ENCODE measurements around the gene AQP3. TPM values are rescaled to one million over a fixed set of nuclear protein-coding genes. Genes with fewer than 3 reads are reported as not detected.
"Not testable (repeated sequence)": the region's sequence is repeated elsewhere in the genome, so short reads cannot be mapped to it uniquely, and the experiment has no call there.

AQP3 gene
- polyA plus RNA-seq, 1 experiment, result 10.6 TPM

DNA sequence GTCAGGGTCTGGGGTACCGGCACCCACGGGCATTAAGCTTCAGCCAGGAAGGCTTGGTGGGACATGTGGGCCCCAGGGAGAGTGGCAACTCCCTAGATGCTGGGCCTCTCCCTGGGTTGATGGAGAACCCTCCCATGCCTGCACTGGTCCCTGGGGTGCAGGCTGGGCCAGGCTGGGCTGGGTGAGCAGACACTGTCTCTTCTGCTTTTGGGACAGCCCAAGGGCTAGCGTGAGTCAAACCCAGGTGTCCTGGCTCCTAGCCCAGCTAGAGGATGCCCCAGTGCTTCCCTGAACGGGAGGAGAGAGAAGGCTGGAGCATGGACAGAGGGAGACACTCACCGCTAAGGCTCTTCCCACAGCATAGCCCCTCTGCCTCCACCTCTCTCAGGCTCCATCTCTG, 39.3 kb downstream of the AQP3 start:
- CTCF ChIA-PET, result interaction anchor here (0.5 kb wide), 1 partner anchor 19 kb away, joined by 3 read pairs; no protein-coding TSS in a partner anchor
- no peak overlapping the region for H3K27ac ChIP-seq (ENCODE audit: low read depth, low read length)

DNA sequence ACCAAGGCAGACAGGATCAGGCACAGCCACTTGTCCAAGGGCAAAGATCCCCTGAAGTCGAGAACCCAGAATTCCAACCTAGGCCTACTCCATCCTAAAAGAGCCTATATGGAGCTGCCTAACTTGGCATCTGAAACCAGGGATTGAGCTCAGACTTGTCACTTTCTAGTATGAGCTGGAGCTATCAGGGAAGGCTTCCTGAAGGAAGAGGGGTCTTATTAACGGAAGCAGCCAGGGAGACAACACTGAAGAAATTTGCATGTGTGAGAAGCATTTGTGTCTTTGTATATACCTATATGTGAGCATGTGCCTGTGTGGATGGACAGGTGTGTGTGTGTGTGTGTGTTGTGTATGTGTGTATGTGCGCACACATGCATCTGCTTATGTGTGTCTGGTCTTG, 40.3 kb downstream of the AQP3 start:
- Histone ChIP-seq H3K4me3 (ENCODE audit: low read depth, low read length) (no peak overlapping the region), H3K27ac (ENCODE audit: low read depth, low read length) (no peak overlapping the region), H3K27me3 (ENCODE audit: control insufficient read depth, insufficient read depth, low read length) (peaks cover 3% of the 10 kb centered on the region), H3K9me3 (ENCODE audit: control insufficient read depth, insufficient read depth, low read length) (no peaks in the 10 kb centered on the region)
- TF ChIP-seq, protein P1, sequence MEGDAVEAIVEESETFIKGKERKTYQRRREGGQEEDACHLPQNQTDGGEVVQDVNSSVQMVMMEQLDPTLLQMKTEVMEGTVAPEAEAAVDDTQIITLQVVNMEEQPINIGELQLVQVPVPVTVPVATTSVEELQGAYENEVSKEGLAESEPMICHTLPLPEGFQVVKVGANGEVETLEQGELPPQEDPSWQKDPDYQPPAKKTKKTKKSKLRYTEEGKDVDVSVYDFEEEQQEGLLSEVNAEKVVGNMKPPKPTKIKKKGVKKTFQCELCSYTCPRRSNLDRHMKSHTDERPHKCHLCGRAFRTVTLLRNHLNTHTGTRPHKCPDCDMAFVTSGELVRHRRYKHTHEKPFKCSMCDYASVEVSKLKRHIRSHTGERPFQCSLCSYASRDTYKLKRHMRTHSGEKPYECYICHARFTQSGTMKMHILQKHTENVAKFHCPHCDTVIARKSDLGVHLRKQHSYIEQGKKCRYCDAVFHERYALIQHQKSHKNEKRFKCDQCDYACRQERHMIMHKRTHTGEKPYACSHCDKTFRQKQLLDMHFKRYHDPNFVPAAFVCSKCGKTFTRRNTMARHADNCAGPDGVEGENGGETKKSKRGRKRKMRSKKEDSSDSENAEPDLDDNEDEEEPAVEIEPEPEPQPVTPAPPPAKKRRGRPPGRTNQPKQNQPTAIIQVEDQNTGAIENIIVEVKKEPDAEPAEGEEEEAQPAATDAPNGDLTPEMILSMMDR (IDR thresholded peaks at IDR 0.05; ENCODE audit: low read depth, low read length), result no peak
- ChIA-PET CTCF (interaction anchor here (0.6 to 1.0 kb wide), 2 partner anchors 9 to 46 kb away, joined by 3 read pairs; no protein-coding TSS in a partner anchor), POLR2A (no interaction called here)
- no peak for DNase-seq (ENCODE audit: low read depth, low spot score)

More for the DNA sequence above, 39.3 kb downstream of the AQP3 start:
- no peak for DNase-seq (ENCODE audit: low read depth, low spot score)
- POLR2A ChIA-PET, result no interaction called here
- no peak overlapping the region for H3K4me3 ChIP-seq (ENCODE audit: low read depth, low read length)
- TF ChIP-seq, protein P1 (IDR thresholded peaks at IDR 0.05; ENCODE audit: low read depth, low read length), result no peak
- peaks cover 3% of the 10 kb centered on the region for H3K27me3 ChIP-seq (ENCODE audit: control insufficient read depth, insufficient read depth, low read length)
- no peaks in the 10 kb centered on the region for H3K9me3 ChIP-seq (ENCODE audit: control insufficient read depth, insufficient read depth, low read length)

DNA sequence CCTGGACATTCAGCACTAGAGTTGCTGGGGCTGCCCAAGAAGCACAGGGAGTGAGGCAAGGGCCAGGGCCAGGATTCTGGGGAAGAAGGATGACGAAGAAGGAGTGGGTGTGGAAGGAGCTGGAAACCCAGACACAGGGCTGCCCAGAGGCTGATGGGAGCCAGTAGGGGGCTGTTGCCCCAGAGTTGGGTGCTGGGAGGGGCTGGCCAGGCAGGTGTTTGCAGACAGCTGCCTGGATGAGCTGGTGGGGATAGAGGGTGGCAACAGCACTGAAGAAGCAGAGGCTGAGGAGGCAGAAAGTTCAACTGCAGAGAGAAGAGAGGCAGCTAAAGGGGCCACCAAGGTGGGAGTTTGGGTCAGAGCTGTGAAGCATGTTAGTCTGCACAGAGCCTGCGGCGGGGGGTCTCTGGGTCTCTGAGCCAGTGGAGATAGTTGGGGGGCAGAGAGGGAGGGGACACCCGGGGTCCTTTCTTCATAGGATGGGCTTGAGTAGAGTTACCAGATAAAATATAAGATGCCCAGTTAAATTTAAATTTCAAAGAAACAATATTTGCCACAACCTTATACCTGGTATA, 42.5 kb downstream of the AQP3 start:
- no peak for DNase-seq (ENCODE audit: low read depth, low spot score)
- Histone ChIP-seq H3K9me3 (ENCODE audit: control insufficient read depth, insufficient read depth, low read length) (no peaks in the 10 kb centered on the region), H3K27ac (ENCODE audit: low read depth, low read length) (no peak overlapping the region), H3K4me3 (ENCODE audit: low read depth, low read length) (no peak overlapping the region), H3K27me3 (ENCODE audit: control insufficient read depth, insufficient read depth, low read length) (no peaks in the 10 kb centered on the region)
- ChIA-PET CTCF (interaction anchor here (0.6 to 3.6 kb wide), 6 partner anchors 10 to 316 kb away, joined by 3 to 33 read pairs (median 8); no protein-coding TSS in a partner anchor), POLR2A (no interaction called here)
- TF ChIP-seq, protein P1 (IDR thresholded peaks at IDR 0.05; ENCODE audit: low read depth, low read length), result no peak

DNA sequence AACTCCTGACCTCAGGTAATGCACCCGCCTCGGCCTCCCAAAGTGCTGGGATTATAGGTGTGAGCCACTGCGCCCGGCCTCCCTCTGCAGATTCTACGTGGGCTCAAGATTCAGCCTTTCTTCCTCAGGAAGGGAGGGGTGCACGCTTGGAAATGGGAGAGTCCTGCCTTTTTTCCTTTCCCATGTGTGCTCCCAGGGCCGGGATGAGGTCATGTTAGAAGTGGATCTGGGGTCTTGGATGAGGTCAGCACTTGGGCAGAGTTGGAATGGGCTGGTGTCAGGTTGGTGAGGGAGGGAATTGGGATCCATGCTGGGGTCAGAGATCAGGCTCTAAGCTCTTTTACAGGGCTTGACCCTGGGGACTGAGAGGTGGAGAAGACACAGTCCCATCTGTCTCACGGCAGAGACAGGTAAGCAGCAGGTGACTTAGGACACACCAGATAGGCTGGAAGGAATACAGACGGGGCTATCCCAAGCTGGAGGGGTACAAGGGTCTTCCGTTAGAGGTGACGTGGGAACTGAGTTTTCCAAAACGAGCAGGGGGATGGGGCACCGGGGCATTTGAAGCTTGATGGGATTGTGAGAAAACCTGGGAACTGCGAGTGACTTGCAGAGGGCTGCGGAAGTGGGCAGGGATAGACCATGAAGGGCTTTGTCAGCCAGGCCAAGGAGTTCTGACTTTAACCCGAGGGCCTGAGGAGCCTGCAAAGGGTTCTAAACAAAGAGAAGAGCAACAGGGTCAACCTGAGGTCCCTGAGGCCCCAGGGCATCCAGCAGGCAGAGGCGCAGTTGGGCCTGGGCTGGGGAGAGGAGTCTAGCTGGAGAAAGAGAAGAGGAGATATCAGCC, 43.2 kb downstream of the AQP3 start:
- H3K4me3 ChIP-seq (ENCODE audit: low read depth, low read length), result no peak overlapping the region
- H3K27ac ChIP-seq (ENCODE audit: low read depth, low read length), result no peak overlapping the region
- POLR2A ChIA-PET, result no interaction called here
- CTCF ChIA-PET, result interaction anchor here (0.8 to 3.6 kb wide), 9 partner anchors 11 to 317 kb away, joined by 3 to 33 read pairs (median 3); no protein-coding TSS in a partner anchor
- no peaks in the 10 kb centered on the region for H3K9me3 ChIP-seq (ENCODE audit: control insufficient read depth, insufficient read depth, low read length)
- TF ChIP-seq, protein P1 (IDR thresholded peaks at IDR 0.05; ENCODE audit: low read depth, low read length), result no peak
- no peak for DNase-seq (ENCODE audit: low read depth, low spot score)
- no peaks in the 10 kb centered on the region for H3K27me3 ChIP-seq (ENCODE audit: control insufficient read depth, insufficient read depth, low read length)

DNA sequence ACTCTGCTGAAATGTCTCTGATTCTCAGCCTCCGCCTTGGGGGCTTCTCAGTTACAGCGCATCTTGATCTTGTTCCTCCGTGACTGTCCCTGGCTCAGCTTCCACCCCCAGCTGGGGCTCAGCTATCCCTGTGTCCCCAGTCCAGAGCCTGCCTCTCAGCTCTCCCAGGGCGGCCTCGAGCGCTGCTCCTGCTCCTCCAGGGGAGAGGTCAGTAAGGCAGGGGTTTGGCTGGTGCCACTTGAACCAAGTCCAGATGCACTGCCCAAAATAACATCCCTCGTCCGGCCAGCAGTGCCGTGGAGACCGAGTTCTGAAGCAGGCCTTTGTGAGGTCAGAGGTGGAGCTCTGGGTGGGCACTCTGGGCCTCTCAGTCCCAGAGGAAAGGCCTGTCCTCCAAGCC, 45.0 kb downstream of the AQP3 start, which contains the start of gene AQP7:
Gene AQP7 (minus strand): TSS at position 198 of the 400 bp plus-strand sequence. CDS start 1,306 bp downstream, outside the sequence.
- H3K9me3 ChIP-seq (ENCODE audit: control insufficient read depth, insufficient read depth, low read length); POLR2A ChIA-PET; DNase-seq (ENCODE audit: low read depth, low spot score); H3K27me3 ChIP-seq (ENCODE audit: control insufficient read depth, insufficient read depth, low read length); H3K27ac ChIP-seq (ENCODE audit: low read depth, low read length); H3K4me3 ChIP-seq (ENCODE audit: low read depth, low read length): not testable (repeated sequence)
- CTCF ChIA-PET, result interaction anchor here (1.6 to 3.6 kb wide), 3 partner anchors 13 to 50 kb away, joined by 3 to 33 read pairs (median 19); no protein-coding TSS in a partner anchor

DNA sequence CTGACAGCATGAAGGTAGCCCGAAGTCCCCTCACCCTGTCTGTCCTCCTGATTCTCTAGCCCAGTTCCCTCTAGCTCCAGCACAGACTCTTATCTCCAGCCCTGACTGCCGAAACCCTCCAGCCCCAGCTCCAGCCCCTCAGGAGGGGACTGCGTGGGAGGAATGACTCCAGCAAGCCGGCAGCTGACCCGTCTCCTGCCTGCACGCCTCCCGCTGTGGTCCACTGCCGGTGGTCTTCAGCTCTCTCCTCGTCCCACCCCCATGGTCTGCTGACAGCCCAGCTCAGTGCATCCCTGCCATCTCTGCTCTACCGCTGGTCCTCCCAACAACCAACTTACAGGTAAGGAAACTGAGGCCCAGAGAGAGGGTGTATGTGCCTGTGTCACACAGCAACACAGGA, 45.6 kb downstream of the AQP3 start:
- CTCF ChIA-PET, result interaction anchor here (3.6 kb wide), 1 partner anchor 50 kb away, joined by 19 read pairs; no protein-coding TSS in a partner anchor
- H3K9me3 ChIP-seq (ENCODE audit: control insufficient read depth, insufficient read depth, low read length); DNase-seq (ENCODE audit: low read depth, low spot score); H3K27ac ChIP-seq (ENCODE audit: low read depth, low read length); POLR2A ChIA-PET; H3K27me3 ChIP-seq (ENCODE audit: control insufficient read depth, insufficient read depth, low read length); H3K4me3 ChIP-seq (ENCODE audit: low read depth, low read length): not testable (repeated sequence)

DNA sequence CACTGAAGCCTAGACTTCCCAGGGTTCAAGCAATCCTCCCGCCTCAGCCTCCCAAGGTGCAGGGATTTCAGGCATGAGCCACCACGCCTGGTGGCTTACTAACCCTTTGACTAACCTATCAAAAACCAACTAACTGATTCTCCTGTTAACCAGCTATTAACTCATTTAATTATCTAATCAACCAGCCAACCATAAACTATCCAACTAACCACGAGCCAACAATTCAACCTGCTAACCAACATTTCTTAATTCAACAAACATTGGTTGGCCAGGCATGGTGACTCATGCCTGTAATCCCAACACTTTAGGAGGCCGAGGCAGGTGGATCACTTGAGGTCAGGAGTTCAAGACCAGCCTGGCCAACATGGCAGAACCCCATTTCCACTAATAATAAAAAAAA, 48.3 kb downstream of the AQP3 start:
- DNase-seq (ENCODE audit: low read depth, low spot score); POLR2A ChIA-PET; H3K4me3 ChIP-seq (ENCODE audit: low read depth, low read length); H3K27me3 ChIP-seq (ENCODE audit: control insufficient read depth, insufficient read depth, low read length); H3K27ac ChIP-seq (ENCODE audit: low read depth, low read length); H3K9me3 ChIP-seq (ENCODE audit: control insufficient read depth, insufficient read depth, low read length): not testable (repeated sequence)
- CTCF ChIA-PET, result interaction anchor here (0.6 to 1.0 kb wide), 3 partner anchors 11 to 24 kb away, joined by 3 to 8 read pairs (median 5); no protein-coding TSS in a partner anchor

DNA sequence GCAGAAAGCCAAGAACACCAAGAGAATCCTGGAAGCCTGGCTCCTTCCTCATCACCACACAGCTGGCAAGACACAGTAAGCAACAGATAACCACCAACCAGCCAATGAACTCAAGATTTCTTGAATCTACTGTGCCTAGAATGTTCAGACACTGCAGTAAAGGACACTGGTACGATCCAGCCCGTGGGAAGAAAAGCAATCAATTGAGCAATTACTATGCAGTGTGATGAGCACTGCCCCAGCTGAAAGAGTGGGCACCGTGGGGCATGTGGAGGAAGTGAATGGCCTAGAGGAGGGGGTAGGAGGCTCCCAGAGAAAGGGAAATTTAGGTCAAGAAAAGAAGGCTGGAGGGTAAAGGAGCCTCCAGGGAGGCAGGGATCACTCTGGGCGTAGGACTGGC, 49.6 kb downstream of the AQP3 start:
- H3K27ac ChIP-seq (ENCODE audit: low read depth, low read length); DNase-seq (ENCODE audit: low read depth, low spot score); H3K27me3 ChIP-seq (ENCODE audit: control insufficient read depth, insufficient read depth, low read length); CTCF ChIA-PET; H3K9me3 ChIP-seq (ENCODE audit: control insufficient read depth, insufficient read depth, low read length); H3K4me3 ChIP-seq (ENCODE audit: low read depth, low read length); POLR2A ChIA-PET: not testable (repeated sequence)
